GM21367 (cell line): ENCODE data around the gene PLEKHA6.
"Not testable (repeated sequence)": the region's sequence is repeated elsewhere in the genome, so short reads cannot be mapped to it uniquely, and the experiment has no call there.

Experiments used
- ATAC-seq: cut with Tn5 transposase; IDR thresholded peaks from one replicate; pipeline ENCODE4 v1.9.1; 2021; ENCODE audit not compliant: unreplicated experiment

The PLEKHA6 gene

DNA sequence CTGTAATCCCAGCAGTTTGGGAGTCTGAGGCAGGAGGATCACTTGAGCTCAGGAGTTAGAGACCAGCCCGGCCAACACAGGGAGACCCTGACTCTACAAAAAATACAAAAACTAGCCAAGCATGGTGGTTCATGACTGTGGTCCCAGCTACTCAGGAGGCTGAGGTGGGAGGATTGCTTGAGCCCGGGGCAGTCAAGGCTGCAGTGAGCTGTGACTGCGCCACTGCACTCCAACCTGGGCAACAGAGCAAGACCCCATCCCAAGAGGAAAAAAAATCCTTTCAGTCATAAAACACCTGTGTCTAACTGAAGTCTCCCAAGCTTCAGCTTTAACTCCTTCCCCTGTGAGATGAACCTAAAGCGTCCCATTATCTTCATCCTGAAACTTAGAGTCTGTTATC lies 112.9 kb downstream of the PLEKHA6 start:
- no peak for ATAC-seq

DNA sequence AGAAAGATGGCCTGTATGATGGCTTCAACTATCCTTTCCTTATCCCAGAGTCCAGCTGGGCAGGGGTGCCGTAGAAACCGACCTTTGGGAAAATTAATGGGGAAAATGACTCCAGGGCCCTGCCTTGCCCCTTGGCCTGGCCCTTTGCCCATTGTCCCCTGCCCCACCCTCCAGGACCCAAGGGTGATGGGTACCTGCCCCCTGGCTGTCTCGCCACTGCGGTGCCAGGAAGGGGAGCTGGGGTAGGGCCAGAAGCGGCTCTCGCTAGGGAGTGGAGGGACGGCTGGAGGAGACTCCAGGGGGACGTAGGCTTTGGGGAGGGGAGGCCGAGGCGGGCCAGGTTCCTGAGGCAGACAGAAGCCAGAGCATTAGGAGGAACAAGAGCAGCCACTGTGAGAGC lies 116.8 kb downstream of the PLEKHA6 start:
- ATAC-seq: no peak

DNA sequence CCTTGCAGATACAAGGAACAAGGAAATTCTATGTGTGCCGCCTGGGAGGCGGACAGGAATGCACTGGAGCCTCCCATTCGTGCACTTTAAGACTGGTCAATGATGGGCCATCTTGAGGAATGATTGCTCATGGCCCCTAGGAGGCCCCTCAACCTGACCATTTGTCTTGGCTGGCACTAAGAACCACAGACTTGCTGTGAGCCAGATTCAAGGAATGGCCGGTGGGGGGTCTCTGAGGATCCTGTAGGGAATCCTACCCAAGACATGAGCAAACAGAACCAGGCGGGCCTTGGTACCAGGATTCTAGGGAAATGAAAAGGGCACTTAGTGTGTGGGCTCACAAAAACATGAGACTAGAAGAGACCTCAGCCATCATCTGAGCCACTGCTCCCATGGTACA lies 117.8 kb downstream of the PLEKHA6 start:
- no peak for ATAC-seq

DNA sequence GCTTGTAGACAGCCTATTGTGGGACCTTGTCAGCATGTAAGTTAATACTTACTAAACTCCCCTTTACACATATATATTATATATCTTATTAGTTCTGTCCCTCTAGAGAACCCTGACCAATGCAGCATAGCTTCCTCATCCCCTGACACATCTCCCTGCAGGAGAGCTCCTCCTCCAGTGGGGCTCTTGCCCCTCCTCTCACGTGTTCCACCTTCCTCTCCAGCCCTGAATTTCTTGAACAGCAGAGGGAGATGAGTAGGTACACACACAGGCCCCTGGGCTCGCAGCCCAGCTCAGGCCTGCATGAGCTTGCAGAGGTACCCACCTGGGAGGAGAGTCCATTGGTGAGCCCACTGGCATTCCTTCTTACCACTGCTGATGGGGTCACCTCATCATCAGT lies 118.7 kb downstream of the PLEKHA6 start:
- no peak for ATAC-seq

DNA sequence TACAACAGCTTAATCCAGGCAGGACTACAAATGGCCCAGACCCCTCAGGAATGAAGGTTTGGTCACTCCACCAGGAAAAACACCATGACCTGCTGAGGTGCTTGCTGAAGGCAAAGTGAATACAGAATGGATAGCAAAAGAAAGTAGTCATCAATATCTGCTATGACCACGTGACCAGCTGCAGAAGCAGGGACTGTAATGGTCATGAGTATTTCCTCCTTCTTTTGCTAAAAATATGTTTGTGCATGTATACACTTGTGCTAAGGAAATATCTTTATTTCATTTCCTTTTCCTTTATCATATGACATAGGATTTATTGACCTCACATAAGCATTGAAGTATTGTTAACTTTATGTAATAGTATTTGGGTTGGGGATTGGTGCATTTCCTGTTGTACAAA lies 119.5 kb downstream of the PLEKHA6 start:
- ATAC-seq: no peak

DNA sequence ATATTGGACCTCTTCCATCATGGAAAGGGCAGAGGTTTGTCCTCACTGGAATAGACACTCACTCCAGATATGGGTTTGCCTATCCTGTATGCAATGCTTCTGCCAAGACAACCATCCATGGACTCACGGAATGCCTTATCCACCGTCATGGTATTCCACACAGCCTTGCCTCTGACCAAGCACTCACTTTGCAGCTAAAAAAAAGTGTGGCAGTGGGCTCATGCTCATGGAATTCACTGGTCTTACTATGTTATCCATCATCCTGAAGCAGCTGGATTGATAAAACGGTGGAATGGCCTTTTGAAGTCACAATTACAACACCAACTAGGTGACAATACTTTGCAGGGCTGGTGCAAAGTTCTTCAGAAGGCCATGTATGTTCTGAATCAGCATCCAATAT lies 120.3 kb downstream of the PLEKHA6 start:
- ATAC-seq: not testable (repeated sequence)

DNA sequence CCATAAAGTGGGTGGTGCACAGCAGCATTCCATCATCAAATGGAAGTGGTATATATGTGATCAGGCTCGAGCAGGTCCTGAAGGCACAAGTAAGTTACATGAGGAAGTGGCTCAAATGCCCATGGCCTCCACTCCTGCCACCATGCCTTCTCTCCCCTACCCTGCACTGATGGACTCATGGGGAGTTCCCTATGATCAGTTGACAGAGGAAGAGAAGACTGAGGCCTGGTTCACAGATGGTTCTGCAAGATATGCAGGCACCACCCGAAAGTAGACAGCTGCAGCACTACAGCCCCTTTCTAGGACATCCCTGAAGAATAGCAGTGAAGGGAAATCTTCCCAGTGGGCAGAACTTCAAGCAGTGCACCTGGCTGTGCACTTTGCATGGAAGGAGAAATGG lies 121.2 kb downstream of the PLEKHA6 start:
- ATAC-seq: not testable (repeated sequence)

DNA sequence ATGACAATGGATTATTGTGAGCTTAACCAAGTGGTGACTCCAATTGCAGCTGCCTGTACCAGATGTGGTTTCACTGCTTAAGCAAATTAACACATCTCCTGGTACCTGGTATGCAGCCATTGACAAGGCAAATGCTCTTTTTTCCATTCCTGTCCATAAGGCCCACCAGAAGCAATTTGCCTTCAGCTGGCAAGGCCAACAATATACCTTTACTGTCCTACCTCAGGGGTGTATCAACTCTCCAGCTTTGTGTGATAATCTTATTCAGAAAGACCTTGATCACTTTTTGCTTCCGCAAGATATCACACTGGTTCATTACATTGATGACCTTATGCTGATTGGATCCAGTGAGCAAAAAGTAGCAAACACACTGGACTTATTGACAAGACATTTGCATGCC lies 122.2 kb downstream of the PLEKHA6 start:
- not testable (repeated sequence) for ATAC-seq

DNA sequence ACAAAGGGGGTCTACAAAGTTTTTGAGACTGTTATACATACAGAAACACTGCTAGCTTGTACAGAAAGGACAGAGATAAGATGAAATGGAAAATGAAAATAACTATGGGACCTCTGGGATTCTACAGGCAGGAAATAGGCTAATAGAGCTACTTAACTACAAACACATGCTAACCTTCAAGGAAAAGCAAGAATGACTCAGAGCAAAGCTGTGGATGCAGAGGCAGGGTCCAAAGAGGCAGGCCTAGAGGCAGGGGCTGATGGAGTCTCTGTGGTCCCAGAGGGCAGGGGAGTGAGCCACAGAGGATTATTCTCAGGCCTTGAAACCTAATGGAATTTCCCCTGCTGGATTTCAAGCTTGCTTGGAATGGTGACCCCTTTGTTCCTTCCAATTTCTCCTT lies 127.2 kb downstream of the PLEKHA6 start:
- no peak for ATAC-seq

DNA sequence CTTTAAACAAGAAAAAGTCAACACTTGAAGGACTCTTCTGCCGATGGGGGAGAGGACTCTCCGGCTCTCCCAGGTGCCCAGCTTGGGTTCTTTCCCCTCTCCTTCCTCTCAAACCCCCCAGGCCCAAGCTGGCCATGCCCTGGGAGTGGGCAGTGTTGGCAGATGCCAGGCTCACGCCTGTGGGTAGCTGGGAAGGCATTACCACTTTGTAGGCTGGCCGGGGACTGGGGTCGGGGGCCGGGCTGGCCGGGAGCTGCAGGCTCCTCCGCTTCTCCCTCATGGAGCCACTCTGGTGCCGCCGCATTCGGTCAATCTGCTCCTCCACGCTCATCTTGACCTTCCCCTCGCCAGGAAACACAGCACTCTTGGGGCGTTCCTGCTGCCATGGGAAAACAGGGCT lies 129.5 kb downstream of the PLEKHA6 start:
- no peak for ATAC-seq

DNA sequence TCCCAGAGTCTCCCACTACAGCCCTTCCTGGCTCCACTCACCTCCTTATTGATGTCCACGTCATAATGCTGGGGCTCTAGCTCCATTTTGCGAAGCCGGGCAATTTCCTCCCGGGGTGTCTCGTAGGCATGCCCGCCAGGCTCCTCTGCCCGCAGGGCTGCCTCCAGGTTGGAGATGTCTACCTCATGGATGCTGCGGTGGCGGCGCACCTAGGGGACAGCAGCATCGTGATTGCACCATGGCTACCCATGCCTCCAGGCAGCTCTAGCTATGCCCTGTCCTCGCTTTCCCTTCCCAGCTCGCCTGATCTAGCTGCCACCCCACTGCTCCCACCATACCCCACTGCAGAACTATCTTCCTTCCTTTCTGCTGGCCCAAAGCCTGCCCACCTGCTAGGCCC lies 130.8 kb downstream of the PLEKHA6 start:
- ATAC-seq: no peak

DNA sequence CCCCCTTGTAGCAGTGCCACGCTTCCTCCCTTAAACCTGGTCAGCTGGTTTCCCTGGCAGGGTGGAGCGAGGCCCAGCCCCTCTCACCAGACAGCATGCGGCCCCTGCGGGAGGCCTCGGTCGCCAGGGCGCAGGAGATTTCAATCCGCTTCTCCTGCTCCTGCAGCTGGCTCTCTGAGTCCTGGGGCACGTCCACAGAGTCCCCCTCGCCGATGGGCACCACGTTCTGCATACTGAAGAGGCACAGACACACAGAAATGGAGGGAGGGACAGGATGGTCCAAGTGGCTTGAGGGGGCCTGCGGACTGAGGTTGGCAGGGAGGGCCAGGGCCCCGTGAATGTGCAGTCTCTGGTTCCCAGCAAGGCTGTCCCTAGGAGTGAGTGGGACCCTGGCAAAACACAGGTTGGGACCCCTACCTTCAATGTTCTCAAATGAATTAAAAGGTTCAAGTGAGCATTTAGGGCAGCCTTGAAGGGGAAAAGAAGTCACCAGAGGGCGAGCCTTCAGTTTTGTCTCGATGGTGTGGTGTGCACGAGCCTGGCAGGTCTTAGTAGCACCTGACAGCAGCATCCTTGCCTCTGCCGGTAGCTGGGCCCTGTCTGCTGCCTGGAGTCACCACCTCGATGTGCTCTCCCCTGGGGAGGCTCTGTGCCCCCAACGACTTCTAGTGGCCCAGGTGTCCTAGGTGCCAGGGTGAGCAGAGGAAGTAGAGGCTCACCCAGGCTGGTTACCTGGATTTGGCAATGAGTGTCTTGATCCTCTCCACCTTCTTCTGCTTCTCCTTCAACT lies 131.5 kb downstream of the PLEKHA6 start:
- no peak for ATAC-seq

DNA sequence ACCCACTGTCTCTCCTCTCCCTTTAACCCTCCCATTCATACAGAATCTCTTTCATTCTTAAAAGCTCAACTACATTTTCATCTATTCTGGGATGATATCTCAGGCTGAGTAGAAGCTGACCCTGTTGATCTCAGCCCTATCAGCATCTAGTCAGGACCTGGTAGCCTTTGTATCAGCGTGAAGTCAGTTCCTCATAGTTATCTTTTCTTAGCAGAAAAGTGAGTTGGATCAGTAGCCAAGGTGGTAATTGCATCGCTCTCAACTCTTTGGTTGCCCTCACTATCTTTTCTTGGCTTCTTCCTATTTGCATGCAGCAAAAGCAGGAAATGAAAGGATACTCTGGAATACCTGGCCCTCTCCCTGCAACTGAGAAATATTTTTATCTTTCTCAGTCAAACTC lies 132.4 kb downstream of the PLEKHA6 start:
- ATAC-seq: no peak

DNA sequence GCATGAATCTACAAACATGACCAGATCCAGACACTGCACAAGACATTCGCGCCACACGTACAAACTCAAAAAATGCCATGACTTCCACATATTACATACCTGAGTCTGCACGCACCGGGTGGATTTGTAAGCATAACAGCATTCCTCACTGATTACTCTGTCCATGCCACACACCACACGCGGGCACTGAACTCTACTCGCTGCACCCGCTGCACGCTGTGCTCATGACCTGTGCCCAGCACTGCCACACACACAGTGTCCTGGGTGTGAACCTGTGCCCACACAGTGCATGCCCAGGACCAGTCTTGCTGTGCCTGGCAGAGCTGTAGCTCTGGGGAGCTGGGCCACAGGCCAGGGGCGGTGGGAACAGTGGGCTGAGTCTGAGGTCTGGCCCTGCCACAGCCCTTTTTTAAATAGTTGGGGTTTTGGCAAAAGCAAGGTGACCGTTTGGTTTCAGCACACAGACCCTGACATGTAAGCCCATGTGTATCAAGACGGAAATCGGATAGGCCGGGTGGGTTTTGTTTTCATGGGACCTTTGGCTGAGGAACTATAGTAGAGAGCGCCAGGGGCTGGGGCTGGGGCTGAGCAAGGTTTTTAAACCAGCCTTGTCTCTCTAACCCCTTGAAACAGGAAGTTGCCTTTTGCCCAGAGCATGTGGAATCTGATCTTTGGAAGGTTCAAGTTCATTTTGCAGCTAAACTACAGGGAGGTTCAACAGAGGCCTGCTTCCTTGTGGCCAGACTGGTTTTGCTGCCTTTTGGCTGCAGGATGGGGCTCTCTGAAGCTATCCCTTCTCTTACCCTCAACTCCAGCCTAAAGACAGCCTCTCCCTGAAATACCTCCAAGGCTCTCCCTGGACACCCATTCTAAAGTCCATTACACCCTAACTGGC lies 133.6 kb downstream of the PLEKHA6 start:
- ATAC-seq: no peak

DNA sequence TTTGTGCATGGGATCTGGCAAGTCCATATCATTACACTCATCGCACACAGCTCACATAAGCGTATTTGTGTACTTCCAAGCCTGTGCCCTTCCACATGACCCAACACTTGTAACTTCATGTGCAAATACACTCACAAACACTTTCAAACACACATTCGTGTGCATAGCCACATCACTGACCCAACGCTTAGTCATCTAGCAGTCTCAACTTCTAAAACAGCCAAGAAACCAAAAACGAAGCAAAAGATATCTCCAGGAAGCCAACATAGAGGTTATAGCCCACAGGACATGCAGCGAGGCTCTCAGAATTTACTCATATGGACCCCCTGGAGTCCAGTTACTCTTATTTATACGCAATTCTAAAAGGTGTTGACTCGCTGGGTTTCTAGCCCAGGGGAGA lies 135.1 kb downstream of the PLEKHA6 start:
- ATAC-seq: no peak

DNA sequence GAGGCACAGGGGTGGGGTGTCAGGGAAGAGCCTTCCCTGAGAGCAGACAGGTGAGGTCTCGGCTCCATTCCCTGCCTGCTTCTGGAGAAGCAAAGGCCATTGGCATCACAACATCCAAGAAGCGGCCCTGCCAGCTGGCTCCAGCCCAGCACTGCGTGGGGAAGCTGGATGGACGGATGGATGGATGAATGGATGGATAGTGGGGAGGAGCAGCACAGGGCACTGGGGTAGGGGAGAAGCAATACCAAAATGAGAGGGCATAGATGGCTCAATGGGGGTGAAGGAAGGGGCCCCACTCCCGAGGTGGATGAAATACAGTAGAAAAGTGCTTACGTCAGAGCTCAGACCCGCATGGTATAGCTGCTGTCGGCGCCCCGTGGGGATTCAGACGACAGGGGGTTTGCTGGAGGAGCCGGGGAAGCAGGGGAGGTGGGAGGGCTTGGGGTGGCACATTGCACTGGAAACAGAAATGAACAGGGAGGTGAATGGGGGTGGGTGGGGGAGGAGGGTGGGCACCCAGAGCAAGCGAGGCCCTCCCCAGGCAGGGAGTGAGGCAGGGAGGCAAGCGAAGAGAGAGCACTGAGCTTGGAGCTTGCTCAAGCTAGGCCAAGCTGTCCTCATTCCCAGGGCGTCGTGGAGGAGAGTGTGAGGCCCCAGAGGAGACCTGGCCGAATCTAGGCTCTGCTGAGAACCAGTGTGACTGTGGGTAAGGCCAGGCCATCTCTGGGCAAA lies 136.4 kb downstream of the PLEKHA6 start:
- no peak for ATAC-seq

DNA sequence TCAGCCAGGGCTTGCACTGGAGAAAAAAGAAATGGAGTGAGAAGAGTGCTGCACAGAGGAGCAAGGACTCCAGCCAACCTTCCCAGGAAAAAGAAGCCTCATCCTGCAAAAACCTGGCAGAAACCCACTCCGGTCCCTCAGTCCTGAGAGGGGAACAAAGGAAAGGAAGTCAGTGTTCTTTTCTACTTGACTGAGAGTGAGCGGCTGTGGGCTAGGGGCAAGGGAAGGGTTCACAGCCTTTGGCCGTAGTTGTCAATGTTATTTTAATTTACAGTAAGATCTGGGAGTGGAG lies 137.0 kb downstream of the PLEKHA6 start:
- ATAC-seq: no peak

DNA sequence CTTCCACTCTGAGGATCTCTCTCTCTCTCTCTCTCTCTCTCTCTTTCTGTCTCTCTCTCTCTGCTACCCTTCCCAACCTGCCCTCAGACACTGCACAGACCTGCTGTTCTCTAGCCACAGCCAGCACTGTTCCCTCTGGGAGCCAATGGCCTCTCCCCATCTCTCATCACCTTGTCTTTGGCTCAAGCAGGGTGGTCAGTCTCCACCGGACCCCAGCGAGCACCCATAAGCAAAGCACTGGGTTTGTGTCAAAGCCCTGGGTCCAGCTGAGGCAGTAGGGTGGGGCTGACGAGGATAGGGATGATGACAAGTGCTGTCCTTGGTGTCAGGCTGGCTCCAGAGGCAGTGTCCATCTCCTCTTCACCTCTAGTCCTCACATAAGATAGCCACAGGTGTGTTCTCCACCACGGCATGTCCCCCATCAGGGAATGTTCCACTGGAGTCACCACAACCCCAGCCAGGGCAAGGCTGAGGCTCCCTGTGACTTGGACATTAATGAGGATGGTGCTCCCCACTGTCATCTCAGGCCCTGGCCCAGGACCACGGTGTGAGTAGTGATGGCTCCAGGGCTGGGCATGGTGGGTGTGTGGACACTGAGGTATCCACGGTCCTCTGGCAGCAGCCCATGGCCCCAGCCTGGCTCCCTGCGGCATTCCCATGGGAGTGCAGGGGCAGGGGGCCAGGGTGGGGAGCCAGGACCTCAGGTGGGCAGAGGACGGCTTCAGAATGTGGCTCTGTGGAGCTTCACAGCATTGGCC lies 137.5 kb downstream of the PLEKHA6 start:
- no peak for ATAC-seq

DNA sequence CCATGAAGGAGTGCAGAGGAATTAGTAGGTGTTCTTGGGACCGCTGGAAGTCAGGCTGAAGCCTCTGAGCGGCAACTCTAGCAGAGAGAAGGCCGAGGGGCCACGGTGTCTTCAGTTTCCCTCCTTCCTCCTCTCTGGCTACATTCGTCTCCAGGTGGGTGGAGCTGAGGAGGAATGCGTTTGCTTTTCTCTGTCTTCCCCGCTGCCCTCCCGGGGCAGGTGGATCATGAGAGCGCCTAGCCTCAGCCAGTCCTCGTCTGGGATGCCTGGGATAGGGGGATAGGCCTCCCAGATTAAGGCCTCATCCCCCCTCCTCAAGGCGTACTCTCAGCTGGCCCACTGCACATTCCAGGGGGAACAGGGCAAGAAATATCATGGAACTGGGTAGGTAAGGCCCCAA lies 138.5 kb downstream of the PLEKHA6 start:
- ATAC-seq: no peak

DNA sequence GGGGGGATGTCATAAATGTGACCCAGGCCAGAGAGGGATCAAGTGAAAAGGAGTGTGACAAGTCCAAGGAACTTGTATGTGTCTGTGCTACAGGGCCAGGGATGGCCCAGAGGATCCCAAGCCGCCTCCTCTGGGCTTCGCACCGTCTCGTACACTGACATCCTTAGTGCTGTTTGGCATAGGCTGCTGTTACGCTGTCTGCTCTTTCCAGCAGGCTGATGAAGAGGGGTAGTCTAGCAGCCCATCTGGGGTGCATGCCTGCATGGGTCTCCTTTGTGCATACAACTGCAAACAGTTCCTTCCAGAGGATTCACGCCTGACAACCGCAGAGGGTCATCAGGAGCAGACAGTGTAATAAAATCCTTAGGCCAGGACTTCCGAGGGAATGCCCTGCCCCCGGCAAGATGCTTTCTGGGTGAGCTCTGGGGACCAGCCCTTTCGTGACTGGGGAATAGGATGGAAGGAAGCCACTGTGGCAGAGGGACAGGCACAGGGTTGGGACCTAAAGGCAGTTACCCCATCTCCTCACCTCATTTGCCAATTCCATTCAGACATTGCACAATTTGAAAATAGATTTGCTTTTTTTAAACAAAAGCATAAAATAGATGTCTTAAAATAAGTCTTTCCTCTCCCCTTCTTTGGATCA lies 139.6 kb downstream of the PLEKHA6 start:
- ATAC-seq: no peak

DNA sequence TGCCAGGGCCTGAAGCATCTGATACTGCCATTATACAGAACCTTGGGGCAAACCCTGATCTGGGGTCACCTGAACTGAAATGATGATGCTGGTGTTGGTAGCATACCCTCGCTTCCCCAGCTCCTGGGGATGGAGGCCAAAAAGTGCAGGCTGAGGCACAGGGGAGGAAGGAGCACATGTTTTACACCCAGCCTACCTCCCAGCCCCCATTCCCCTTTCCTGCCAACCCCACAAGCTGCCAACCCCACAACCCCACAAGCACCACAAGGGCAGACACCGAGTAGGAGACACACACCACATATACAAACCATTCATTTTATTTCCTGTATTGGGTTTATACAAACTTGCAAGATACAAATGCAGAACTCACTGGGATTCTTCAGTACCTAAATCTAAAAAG lies 141.2 kb downstream of the PLEKHA6 start:
- no peak for ATAC-seq
